ENCODE results near the gene TSPAN16. TPM values are rescaled to one million over a fixed set of nuclear protein-coding genes. Genes with fewer than 3 reads are reported as not detected.

Gene TSPAN16, protein sequence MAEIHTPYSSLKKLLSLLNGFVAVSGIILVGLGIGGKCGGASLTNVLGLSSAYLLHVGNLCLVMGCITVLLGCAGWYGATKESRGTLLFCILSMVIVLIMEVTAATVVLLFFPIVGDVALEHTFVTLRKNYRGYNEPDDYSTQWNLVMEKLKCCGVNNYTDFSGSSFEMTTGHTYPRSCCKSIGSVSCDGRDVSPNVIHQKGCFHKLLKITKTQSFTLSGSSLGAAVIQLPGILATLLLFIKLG
- total RNA-seq (2014; rRNA removed; shearing (Covaris generic)), result not detected in 2 replicates

DNA sequence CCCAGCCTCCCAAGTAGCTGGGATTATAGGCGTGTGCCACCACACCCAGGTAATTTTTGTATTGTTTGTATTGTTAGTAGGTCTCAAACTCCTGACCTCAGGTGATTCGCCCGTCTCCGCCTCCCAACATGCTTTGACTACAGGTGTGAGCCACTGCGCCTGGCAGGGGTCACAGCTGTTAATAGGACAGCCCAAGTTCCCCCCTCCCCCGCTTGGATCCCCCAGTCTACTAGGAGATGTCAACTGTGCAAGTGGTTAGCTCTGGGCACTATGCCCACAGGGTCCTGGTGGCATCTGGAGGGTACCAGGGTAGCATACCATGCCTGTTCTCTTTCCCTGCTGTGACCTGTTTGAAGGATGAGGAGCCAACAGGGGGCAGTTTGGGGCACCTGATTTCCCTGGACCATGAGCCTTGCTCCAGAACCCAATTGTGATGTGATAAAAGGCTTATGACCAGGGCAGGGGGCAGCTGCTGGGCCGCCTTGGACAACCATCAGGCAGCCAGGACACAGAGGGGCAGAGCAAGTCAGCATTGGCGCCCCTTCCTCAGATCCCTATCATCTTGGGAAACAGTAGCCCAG, at the start of gene TSPAN16:
Gene TSPAN16 (plus strand): TSS at position 496 of the 581 bp plus-strand sequence. CDS start 138 bp downstream, outside the sequence.
- DNase-seq (ENCODE audit: low read depth), result no peak

DNA sequence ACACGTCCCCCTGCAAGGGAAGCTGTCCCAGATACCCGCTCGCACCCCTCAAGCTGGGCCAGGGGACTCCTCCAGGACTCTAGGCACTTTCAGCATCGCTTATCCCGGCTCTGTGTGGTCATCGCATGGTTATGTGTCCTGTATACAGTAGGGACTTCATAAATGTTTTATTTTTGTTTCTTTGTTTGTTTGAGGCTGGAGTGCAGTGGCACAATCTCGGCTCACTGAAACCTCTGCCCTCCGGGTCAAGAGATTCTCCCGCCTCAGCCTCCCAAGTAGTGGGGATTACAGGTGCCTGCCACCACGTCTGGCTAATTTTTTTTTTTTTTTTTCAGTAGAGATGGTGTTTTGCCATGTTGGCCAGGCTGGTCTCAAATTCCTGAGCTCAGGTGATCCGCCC, 49.0 kb upstream of the TSPAN16 start:
- DNase-seq (ENCODE audit: low read depth), result no peak

DNA sequence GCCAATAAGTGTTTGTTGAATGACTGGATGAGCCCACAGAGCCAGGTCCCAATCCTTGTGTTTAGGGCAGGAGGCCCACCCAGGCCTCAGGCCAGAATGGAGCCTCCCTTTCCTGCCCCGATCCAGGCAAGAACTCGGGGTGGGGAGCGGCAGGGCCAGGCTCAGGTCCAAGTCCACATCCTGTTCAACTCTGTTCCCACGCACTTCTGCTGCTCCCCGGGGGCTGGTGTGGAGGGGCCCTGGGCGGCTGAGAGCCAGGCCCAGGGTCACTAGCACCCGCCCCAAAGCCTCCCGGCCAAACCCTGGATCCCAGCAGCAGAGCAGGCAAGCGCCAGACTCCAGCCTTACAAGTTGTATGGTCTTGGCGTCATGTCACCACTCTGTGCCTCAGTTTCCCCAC, 48.6 kb upstream of the TSPAN16 start:
- DNase-seq (ENCODE audit: low read depth), result no peak

DNA sequence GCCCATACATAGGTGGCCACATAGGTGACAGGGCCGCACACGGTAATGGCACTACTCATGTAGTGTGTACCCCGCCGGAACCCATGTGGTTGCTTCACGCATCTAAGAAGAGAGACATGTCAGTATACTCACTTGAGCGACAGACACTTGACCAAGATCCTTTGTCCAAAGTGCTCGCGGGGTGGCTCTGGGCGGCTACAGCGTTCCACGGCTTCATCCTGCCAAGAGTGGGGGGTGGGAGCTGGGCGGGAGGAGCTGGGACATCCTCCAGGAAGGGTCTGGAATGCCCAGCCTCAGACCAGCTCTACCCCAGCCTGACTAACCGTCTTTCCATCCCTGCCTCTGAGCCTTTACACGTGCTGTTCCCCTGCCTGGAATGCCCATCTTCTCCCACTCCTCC, 48.0 kb upstream of the TSPAN16 start:
- no peak for DNase-seq (ENCODE audit: low read depth)

DNA sequence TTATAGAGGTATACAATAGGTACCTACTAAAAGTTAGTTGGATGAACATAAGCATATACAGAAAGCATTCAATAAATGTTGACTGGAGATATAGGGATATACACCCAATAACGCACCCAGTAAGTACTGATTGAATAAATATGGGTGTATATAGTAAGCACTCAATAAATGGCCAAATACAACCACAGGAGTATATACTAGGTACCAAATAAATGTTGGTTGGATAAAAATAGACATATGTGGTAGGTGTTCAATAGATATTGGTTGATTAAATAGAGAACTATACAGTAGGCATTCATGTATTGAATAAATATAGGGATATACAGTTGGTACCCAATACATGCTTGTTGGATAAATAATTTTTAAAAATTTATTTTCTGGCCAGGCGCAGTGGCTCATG, 47.1 kb upstream of the TSPAN16 start:
- DNase-seq (ENCODE audit: low read depth), result no peak

DNA sequence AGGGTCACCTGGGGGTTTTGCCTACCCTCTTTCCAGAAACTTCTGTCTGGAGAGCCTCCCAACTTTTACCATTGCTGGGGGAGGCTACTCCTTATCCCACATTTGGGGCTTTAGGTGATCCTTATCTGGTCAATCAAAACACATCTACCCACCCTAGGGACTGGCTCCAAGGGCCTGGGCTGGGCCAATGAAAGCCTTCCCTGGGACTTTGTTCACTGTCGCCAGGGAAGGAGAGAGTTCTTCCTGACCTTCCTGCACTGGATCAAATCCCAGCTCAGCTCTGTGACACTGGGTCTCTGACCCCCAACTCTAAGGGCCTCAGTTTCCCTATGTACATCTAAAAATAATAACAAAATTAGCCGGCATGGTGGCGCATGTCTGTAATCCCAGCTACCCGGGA, 44.7 kb upstream of the TSPAN16 start:
- no peak for DNase-seq (ENCODE audit: low read depth)

DNA sequence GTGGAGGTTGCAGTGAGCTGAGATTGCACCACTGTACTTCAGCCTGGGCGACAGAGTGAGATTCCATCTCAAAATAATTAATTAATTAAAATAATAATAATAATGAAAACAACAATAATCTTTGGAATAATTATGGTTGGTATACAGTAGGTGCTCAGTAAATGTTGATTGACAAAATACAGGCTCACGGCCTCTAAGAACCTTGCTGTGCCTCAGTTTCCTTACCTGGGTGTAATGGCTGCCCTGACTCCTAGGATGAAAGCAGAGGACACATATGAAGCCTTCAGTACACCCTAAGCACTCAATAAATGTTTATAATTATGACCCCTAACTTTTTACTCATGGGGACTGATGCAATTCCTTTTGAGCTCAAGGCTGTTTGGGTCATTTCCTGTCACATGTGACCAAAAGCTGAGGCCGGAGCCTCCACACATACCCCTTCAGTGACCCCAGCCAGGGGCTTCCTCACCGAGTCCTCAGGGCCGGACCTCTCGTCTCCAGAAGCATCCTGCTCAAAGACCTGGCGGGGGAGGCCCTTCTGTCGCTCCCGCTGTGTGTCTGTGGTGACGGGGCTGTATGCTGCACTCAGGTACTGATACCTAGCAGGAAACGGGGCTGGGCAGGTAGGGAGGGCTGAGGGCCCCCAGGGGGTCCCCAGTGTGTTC, 44.2 kb upstream of the TSPAN16 start:
- DNase-seq (ENCODE audit: low read depth), result no peak

DNA sequence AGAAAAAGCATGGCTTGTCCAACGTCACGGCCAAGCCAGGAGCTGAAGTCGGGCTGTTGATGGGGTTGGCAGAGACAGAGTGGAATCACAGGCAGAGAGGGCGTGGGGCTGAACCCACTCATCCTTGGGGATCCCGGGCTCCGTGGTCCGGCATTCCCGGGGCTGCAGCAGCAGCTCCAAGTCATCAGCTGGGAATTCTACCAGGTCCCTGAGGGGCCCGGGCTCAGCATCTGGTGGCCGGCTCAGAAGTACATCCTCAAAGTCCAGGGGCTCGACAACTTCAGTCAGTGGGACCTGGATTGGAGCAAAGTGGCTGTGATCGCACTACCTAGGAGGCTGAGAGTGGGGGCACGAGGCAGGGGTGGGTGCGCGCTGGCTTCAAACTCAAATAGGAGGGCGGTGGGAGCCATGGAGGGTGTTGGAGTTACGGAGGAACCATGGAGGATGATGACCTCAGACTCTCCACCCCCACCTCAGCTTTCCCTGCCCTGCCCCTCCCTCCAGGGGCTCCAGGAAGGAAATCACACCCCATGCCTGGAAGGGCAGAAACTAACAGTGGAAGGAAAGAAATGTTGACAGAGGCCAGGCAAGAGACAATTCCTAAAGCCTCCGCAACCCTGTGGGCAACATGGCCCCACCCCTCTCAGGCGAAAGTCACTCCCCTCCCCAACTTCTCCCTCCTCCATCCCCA, 43.1 kb upstream of the TSPAN16 start:
- no peak for DNase-seq (ENCODE audit: low read depth)

DNA sequence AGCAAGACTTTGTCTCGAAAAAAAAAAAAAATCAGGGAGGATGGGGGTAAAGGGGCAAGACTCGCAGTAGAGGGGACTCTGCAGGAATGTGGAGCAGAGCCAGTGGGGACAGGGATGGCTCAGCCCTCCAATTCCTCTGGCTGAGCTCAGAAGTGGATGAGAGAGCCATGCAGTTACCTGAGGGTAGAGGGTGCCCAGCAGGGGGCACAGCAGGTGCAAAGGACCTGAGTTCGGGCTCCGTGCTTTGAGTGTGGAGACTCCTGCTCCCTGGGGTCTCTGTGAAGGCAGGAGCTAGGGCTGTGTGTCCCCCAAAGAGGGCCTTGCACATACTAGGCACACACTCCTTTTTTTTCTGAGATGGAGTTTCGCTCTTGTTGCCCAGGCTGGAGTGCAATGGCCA, 41.3 kb upstream of the TSPAN16 start:
- no peak for DNase-seq (ENCODE audit: low read depth)

DNA sequence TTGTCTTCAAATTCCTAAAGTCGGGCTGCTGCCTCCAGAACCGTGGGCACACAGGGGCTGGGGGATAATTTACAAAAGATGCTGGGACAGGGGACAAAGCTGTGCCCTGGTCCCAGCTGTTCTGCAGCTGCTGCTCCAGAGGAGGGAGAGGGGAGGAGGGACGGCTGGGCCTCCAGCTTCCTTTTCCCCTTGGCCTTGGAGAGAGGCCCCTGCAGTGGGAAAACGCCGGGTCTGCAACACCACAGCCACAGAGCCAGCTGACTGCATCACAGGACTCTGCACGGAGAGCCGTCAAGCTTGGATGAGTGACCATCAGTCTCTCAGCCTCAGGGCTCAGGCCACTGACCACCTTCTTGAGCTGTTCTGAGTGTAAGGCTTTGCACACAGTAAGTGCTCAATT, 39.8 kb upstream of the TSPAN16 start:
- DNase-seq (ENCODE audit: low read depth), result peak; percentile 50

DNA sequence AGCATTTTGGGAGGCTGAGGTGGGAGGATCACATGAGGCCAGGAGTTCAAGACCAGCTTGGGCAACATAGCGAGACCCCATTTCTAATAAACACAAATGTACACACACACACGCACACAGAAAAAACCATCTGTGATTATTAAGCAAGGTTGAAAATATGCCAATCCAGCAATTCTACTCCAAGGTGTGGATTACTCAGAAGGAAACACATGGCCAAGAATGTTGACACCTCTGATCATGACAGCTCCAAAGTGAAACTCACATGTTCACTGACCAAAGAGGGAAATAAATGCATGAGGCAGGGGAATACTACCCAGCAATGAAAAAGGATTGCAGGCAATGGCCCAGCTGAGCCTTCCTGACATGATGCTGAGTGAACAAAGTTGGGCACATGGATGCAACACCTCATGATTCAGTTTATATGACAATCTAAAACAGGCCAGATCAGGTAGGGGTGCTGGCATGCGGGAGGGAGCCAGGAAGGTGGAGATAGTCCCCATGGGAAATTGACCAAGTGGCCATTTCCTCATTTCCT, 38.0 kb upstream of the TSPAN16 start:
- DNase-seq (ENCODE audit: low read depth), result no peak

DNA sequence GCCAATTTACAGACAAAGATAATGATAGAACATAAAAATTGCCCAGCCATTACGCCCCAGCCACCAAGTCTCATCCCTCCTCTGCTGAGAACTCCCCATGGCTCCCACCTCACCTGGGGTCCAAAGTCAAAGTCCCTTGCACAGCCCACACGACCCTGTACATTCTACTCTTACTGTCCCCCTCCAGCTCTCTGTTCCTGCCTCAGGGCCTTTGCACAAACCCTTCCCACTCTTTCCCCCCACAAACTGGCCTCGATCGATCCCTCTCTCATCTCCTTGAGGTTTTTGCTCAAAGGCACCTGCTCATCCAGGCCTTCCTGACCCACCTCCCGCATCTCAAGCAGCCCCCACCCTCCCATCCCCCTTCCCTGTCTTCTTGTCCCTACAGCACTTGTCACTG, 35.0 kb upstream of the TSPAN16 start:
- no peak for DNase-seq (ENCODE audit: low read depth)

DNA sequence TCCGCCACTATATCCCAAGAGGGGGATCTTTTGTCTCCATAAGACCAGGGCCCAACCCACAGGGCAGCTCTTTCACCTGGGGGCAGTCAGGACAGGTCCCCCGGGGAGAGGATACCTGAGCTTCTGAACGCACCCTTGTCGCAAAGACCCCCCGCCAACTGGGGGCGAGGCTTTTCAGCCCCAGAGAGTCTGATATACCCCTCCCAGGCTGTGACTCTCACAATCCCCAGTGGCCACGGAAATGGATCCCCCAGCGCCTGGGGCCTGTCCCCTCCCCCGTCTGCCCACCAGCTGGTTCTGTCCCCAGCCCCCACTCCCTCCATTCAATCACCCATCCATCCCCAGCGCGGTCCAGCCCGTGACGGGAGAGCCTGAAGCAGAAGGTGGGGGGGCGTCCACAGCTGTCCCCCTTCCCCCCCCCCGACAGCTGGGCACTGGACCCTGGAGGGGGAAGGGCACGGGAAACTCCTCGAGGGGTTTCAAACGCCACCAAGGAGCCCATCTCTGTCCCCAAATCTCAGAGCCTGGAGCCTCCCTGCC, 34.5 kb upstream of the TSPAN16 start:
- no peak for DNase-seq (ENCODE audit: low read depth)

DNA sequence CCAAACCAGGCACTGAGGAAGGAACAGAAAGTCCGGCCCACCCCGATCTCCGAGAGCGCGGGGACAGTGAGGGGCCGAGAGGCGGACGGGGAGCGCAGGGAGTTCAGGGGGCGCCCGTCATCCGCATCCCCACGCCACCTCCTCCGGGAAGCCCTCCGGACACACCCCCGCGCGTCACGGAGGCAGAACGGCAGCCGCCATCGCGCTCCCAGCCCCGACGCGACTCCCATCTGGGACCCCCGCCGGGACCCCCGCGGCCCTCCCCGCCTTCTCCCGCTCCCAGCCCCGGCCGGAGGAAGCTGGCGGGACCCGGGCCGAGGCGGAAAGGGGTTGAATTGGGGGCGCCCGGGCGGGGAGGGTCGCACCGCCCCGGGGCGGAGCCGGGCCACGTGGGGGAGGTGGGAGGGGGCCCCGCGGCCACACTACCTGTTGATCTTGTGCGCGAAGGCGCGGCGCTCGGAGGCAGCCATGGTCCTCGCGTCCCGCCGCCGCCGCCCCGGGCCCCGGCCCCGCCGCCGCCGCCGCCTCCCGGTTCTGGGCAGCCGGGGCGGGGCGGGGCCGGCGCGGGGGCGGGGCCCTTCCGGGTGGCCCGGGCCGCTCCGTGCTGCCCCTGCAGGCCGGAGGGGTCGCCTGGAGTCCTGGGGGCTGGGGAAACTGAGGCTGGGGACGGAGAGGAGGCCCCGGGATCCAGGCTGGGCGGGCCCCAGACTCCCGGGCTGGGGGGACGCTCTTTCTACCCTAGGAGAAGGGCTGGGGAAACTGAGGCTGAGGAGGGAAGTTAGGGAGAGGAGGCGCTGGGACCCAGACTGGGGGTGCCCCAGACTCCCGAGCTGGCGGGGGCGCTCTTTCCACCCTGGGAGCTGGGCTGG, 33.8 kb upstream of the TSPAN16 start, which contains the start of gene DOCK6:
Gene DOCK6 (minus strand): TSS at position 554 of the 869 bp plus-strand sequence. CDS start 84 bp downstream, at position 470.
- no peak for DNase-seq (ENCODE audit: low read depth)

DNA sequence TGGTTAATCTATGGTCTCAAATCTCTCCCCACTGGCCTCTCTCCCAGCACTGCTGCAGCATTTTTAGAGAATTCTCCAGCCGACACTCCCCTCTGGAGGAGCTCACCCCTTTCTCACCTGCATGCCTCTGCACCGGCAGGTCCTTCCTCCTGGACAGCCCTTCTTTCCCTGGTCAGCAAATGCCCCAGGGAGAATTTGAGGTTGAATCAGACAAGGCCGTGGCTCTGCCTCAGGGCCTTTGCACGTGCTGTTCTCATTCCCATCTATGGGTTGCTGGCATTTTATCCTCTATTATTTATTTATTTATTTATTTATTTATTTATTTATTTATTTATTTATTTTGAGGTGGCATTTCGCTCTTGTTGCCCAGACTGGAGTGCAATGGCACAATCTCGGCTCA, 32.2 kb upstream of the TSPAN16 start:
- DNase-seq (ENCODE audit: low read depth), result no peak

DNA sequence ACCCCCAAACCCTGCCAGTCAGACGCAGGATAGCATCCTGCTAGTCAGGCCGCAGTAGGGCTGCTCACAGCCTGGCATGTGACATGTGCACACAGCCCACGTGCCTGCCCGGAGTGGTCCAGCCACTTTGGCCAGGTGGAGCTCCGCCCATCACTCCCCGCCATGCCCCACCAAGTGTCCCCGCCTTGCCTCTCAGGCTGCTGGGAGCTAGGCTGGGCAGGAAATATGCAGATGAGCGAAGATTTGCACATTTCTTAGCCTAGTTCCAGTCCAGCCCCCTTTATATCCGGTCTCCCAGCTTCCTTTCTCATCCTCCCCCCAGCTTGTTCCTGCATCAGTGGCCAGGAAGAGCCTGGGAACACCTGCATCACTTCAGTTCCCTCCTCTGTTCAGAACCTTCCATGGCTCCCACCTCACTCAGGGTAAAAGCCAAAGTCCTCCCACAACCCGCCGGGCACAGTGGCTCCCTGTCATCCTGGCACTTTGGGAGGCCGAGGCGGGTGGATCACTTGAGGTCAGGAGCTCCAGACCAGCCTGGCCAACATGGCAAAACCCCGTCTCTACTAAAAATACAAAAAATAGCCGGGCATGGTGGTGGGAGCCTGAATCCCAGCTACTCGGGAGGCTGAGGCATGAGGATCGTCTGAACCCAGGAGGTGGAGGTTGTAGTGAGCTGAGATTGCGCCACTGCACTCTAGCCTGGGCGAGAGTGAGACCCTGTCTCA, 31.3 kb upstream of the TSPAN16 start:
- no peak for DNase-seq (ENCODE audit: low read depth)

DNA sequence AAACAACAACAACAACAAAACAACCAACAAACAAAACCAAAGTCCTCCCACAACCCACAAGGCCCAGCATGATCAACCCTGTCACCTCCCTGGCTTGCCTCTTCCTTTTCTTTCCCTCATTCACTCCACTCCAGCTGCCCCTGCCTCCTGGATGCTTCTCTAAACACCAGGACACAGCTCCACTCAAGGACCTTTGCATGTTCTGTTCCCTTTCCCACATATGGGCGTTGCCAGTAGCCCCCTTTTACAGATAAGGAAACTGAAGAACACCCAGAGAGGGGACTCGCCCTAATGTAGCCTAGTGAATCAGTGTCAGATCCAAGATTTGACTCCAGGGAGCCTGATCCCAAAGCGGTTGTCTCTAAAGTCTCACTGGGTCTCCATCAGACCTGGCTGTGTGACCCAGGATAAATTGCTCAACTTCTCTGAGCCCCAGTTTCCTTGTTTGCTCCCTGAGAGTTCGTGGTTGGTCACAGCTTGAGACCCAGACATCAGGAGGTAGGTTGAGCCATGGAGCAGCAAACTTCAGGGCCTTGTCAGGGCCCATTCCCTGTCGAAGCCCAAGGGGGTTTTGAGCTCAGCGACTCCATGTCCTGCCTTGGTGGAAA, 30.7 kb upstream of the TSPAN16 start:
- no peak for DNase-seq (ENCODE audit: low read depth)

DNA sequence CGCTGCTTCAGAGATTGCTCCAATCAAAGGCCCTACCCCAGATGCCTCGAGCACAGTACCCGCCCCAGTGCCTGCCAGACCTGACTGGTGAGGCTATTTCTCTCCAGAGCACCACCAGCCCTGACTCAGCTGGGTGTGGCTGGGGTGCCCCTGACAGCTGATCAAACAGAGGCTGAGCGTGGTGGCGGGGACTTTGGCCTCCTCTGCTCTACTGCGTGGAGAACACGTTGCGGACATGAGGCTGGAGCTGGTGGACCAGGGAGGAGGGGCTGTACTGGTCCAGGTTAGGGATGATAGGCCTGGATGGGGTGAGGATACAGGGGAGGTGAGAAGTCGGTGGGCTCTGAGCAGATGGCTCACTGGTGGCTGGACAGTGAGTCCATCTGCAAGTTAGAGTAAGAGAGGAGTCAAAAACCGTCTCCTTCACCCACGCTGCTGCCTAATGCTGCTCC, 30.1 kb upstream of the TSPAN16 start:
- DNase-seq (ENCODE audit: low read depth), result peak; percentile 47

DNA sequence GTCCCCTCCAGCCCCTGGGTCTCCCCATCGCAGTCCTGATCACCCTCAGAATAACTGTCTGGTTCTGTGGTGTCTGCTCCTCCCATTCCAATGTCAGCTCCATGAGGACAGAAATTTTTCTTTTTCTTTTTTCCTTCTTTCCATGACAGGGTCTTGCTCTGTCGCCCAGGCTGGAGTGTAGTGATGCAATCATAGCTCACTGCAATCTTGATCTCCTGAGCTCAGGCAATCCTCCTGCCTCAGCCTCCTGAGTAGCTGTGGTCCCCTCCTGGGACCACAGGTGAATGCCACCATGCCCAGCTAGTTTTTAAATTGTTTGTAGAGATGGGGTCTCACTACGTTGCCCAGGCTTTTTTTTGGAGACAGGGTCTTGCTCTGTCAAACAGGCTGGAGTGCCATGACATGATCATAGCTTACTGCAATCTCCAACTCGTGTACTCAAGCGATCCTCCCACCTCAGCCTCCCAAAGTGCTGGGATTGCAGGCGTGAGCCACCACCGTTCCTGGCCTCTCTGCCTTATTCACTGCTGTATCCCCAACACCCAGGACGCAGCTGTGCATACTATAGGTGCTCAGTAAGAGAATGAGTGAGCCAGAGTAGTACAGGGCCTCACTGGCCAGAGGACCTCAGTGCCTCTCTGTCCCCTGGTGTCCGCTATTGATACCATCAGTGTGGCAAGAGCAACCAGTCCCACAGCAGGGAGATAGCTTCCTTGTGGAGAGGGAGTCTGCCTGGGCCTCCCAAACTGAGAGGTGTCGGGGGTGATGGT, 28.5 kb upstream of the TSPAN16 start:
- DNase-seq (ENCODE audit: low read depth), result no peak
